Right atrium auricular region (tissue), 2 donors: ENCODE data around the gene ZNF726. TPM values are rescaled to one million over a fixed set of nuclear protein-coding genes. Genes with fewer than 3 reads are reported as not detected.
"Not testable (repeated sequence)": the region's sequence is repeated elsewhere in the genome, so short reads cannot be mapped to it uniquely, and the experiment has no call there.

Experiments
- DNase-seq: peaks from one replicate; pipeline ENCODE4 v3.0.0-alpha.2; 2019; ENCODE audit warnings: low spot score
- H3K27ac ChIP-seq, 2 donors: fragments of 200-600 bp; sonication (generic); 1 replicate in 1 of 2; 2 replicates in 1 of 2; pipeline ENCODE4 v1.5.1; 2016 to 2019
- H3K27me3 ChIP-seq, 2 donors: fragments of 200-600 bp; sonication (generic); one replicate each; pipeline versions ENCODE4 v1.5.1 to v1.6.0; 2017 to 2019
- H3K36me3 ChIP-seq: fragments of 200-600 bp; sonication (generic); one replicate; pipeline ENCODE4 v1.5.1; 2016
- H3K4me1 ChIP-seq, 2 donors: fragments of 200-600 bp; sonication (generic); one replicate each; pipeline versions ENCODE4 v1.5.1 to v1.6.0; 2017 to 2019
- H3K4me3 ChIP-seq, 2 donors: fragments of 200-600 bp; sonication (generic); 1 replicate in 1 of 2; 2 replicates in 1 of 2; pipeline ENCODE4 v1.5.1; 2017 to 2019; ENCODE audit warnings: mild to moderate bottlenecking in 1 of 2, moderate library complexity in 1 of 2
- H3K9me3 ChIP-seq, 2 donors: fragments of 200-600 bp; sonication (generic); one replicate each; pipeline ENCODE4 v1.5.1; 2019
- total RNA-seq, 2 donors: library from RNA; depleted of rRNA; stranded (reverse); fragments of >200 nt; gene quantifications; one replicate each; pipeline ENCODE4 v1.1.0, GENCODE V29; 2016
- TF ChIP-seq, protein P1 (sequence below), 2 donors: fragments of 200-600 bp; sonication (generic); IDR thresholded peaks; one replicate each; pipeline ENCODE4 v1.5.1; 2019; ENCODE audit warnings: antibody characterized with exemption in 2 of 2

ZNF726 gene
- total RNA-seq, 2 donors from 2014 or later, result not detected

GRCh38 chr19:23969630-23970029 is 54.9 kb downstream of the ZNF726 start:
- H3K27ac ChIP-seq, result no peak overlapping the region
- H3K9me3 ChIP-seq, result no peaks in the 10 kb centered on the region
- TF ChIP-seq, protein P1, sequence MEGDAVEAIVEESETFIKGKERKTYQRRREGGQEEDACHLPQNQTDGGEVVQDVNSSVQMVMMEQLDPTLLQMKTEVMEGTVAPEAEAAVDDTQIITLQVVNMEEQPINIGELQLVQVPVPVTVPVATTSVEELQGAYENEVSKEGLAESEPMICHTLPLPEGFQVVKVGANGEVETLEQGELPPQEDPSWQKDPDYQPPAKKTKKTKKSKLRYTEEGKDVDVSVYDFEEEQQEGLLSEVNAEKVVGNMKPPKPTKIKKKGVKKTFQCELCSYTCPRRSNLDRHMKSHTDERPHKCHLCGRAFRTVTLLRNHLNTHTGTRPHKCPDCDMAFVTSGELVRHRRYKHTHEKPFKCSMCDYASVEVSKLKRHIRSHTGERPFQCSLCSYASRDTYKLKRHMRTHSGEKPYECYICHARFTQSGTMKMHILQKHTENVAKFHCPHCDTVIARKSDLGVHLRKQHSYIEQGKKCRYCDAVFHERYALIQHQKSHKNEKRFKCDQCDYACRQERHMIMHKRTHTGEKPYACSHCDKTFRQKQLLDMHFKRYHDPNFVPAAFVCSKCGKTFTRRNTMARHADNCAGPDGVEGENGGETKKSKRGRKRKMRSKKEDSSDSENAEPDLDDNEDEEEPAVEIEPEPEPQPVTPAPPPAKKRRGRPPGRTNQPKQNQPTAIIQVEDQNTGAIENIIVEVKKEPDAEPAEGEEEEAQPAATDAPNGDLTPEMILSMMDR (IDR thresholded peaks at IDR 0.05), result no peak
- peaks cover 0 to 5% of the 10 kb centered on the region in 2 donors for H3K4me1 ChIP-seq
- H3K36me3 ChIP-seq, result no peaks in the 10 kb centered on the region
- H3K27me3 ChIP-seq, result peaks cover 0 to 6% of the 10 kb centered on the region in 2 donors
- DNase-seq, result no peak
- no peak overlapping the region for H3K4me3 ChIP-seq

DNA sequence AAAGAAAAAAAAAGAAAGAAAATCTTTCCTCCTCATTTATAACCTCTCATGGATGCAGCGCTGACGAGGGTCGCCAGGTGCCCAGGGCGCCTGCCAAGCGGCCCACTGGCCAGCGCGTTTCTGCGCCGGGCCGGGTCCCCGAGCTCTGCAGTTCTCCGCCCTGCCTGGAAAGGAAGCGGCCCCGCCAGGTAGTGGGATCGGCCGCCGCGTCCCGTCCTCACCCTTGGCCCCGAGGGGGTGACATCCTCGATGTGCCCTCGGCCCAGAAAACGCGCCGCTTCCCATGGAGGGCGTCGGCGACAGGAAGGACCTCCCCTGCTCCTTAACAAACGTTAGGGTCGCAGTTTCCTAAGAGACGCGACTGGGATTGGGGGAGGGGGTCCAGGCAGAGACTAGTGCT is 56.9 kb downstream of the ZNF726 start:
- peak overlapping the region in 1 of 2 donors; percentile 12 for H3K4me3 ChIP-seq
- no peak overlapping the region for H3K27ac ChIP-seq
- H3K27me3 ChIP-seq, result peaks cover 0 to 6% of the 10 kb centered on the region in 2 donors
- no peaks in the 10 kb centered on the region for H3K9me3 ChIP-seq
- no peaks in the 10 kb centered on the region for H3K36me3 ChIP-seq
- peaks cover 0 to 5% of the 10 kb centered on the region in 2 donors for H3K4me1 ChIP-seq
- TF ChIP-seq, protein P1 (IDR thresholded peaks at IDR 0.05), result no peak
- DNase-seq, result no peak

DNA sequence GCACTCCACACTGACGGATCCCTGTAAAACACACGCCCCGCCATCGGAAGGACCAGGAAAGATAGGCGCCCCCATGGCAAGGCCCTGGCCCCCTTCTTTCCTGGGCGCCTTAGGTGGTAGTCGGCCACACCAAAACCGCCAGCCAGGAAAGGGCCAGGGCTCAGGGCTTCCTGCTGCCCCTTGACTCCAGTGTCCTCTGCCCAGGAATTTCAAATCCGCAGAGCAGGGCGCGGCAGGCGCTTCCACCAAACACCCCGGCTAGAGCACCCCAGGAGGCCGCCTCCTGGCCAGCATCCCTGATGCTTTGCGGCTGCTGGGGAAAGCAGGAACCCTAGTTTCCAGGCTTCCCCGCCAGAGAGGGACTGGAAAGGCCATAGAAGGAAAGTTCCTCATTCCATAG is 57.5 kb downstream of the ZNF726 start:
- Histone ChIP-seq H3K4me3 (peak overlapping the region in 1 of 2 donors; percentile 12), H3K36me3 (no peaks in the 10 kb centered on the region)
- TF ChIP-seq, protein P1 (IDR thresholded peaks at IDR 0.05), result no peak

GRCh38 chr19:23974941-23975340 is 60.3 kb downstream of the ZNF726 start:
- H3K9me3 ChIP-seq, result no peaks in the 10 kb centered on the region
- TF ChIP-seq, protein P1 (IDR thresholded peaks at IDR 0.05), result no peak

More for the DNA sequence above, 57.5 kb downstream of the ZNF726 start:
- no peak overlapping the region for H3K27ac ChIP-seq
- H3K9me3 ChIP-seq, result no peaks in the 10 kb centered on the region
- DNase-seq, result no peak
- H3K27me3 ChIP-seq, result peaks cover 0 to 6% of the 10 kb centered on the region in 2 donors
- H3K4me1 ChIP-seq, result peaks cover 0 to 5% of the 10 kb centered on the region in 2 donors

DNA sequence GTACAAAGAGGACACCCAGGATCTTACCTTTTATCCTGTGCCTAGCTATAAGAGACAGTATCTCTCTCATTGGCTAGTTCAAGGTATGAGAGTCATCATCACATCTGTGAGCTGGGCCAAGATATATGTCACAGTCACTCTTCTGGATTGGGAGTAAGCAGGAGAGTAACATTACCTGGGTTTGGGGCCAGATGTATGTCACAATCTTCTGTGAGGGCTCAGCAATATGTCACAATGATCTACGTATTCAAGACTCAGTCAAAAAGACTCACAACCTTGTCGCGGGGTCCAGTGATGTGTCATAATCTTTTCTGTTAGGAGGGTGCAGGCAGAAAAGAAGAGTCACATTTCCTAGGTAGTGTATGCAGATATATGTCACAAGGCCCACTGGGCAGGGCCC is 61.9 kb downstream of the ZNF726 start:
- not testable (repeated sequence) for H3K4me1 ChIP-seq, H3K9me3 ChIP-seq

More at GRCh38 chr19:23974941-23975340, 60.3 kb downstream of the ZNF726 start:
- H3K27me3 ChIP-seq, result peaks cover 0 to 6% of the 10 kb centered on the region in 2 donors
- no peak for DNase-seq
- peaks cover 0 to 5% of the 10 kb centered on the region in 2 donors for H3K4me1 ChIP-seq
- no peaks in the 10 kb centered on the region for H3K36me3 ChIP-seq
- no peak overlapping the region for H3K4me3 ChIP-seq
- H3K27ac ChIP-seq, result no peak overlapping the region

GRCh38 chr19:23977256-23977655 is 62.6 kb downstream of the ZNF726 start:
- not testable (repeated sequence) for H3K4me3 ChIP-seq, H3K27ac ChIP-seq, H3K27me3 ChIP-seq, H3K9me3 ChIP-seq, DNase-seq, H3K36me3 ChIP-seq, H3K4me1 ChIP-seq

More for the DNA sequence above, 61.9 kb downstream of the ZNF726 start:
- H3K4me3 ChIP-seq, H3K27ac ChIP-seq, H3K27me3 ChIP-seq, H3K36me3 ChIP-seq, DNase-seq: not testable (repeated sequence)

GRCh38 chr19:23978068-23978467 is 63.4 kb downstream of the ZNF726 start:
- no peak overlapping the region for H3K27ac ChIP-seq
- TF ChIP-seq, protein P1 (IDR thresholded peaks at IDR 0.05), result no peak
- no peaks in the 10 kb centered on the region for H3K27me3 ChIP-seq
- H3K4me3 ChIP-seq, result no peak overlapping the region
- no peaks in the 10 kb centered on the region for H3K4me1 ChIP-seq
- no peaks in the 10 kb centered on the region for H3K9me3 ChIP-seq
- H3K36me3 ChIP-seq, result no peaks in the 10 kb centered on the region
- DNase-seq, result no peak
